ENCODE results near the gene KAZN. TPM values are rescaled to one million over a fixed set of nuclear protein-coding genes. Genes with fewer than 3 reads are reported as not detected.

The KAZN gene
- total and polyA plus RNA-seq, 2 of the 8 experiments (the other 6 are each of a cell fraction or from before 2014, with no cell fraction given) = 3.7 to 11.8 TPM

GRCh38 chr1:15098176-15099125 lies 500.0 kb downstream of the KAZN start (continued):
- TF ChIP-seq GABPA (IDR thresholded peaks at IDR 0.05; ENCODE audit: borderline replicate concordance, insufficient read depth, low read length) (no peak), ASH2L (IDR thresholded peaks at IDR 0.05; ENCODE audit: low read length) (no peak)
